ENCODE data around the gene KRT17.

DNA sequence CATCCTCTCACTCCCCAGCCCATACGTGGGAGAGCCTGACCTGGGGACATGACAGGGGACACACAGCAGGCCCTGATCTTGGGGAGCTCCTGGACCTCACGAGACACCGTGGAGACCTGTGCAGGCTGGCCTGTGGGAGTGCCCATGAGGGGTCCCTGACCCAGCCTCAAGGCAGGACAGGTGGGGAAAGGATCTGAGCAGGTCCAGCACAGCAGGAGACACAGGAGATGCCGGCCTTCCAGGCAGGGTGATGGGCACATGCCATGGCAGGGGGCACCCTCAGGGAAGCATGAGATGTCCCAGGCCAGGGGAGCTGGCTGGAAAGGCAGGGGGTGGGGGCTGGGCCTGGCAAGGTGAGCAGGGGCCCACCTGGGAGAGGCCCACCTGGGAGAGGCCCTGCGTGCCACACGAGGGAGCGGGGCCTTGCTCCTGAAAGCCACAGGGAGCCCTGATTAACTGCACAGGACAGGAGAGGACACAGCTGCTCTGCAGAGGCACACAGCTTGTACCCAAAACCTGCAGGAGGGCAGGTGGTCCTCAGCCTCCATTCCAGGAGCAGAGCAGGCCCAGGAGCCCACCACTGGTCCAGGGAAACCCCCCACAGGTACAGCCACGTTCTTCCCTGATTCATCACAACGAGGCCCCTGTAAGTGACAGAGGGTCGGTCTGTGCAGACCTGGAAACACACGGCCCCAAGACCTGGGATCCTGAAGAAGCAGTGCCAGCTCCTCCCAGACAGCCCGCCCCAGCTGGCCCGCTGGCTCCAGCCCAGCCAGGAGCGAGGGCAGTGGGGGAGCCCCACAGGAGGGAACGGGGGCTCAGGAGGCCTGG is 26.6 kb upstream of the KRT17 start:
- TF ChIP-seq, protein P1, sequence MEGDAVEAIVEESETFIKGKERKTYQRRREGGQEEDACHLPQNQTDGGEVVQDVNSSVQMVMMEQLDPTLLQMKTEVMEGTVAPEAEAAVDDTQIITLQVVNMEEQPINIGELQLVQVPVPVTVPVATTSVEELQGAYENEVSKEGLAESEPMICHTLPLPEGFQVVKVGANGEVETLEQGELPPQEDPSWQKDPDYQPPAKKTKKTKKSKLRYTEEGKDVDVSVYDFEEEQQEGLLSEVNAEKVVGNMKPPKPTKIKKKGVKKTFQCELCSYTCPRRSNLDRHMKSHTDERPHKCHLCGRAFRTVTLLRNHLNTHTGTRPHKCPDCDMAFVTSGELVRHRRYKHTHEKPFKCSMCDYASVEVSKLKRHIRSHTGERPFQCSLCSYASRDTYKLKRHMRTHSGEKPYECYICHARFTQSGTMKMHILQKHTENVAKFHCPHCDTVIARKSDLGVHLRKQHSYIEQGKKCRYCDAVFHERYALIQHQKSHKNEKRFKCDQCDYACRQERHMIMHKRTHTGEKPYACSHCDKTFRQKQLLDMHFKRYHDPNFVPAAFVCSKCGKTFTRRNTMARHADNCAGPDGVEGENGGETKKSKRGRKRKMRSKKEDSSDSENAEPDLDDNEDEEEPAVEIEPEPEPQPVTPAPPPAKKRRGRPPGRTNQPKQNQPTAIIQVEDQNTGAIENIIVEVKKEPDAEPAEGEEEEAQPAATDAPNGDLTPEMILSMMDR (IDR thresholded peaks at IDR 0.05; ENCODE audit: low read depth, low read length), result no peak
- no peak for TF ChIP-seq EZH2phosphoT487 (IDR thresholded peaks at IDR 0.05; ENCODE audit: low read depth)

Data from OCI-LY3 (cell line).